HG02678 (cell line): Measurements from ENCODE around the gene DCP2.
A peak's percentile ranks its signal among the peaks of the same experiment; 100 is the strongest.
"Not testable (repeated sequence)": the region's sequence is repeated elsewhere in the genome, so short reads cannot be mapped to it uniquely, and the experiment has no call there.

Experiments used
- ATAC-seq: cut with Tn5 transposase; IDR thresholded peaks from one replicate; pipeline ENCODE4 v1.9.1; 2021; ENCODE audit warnings: mild to moderate bottlenecking, moderate library complexity; ENCODE audit not compliant: unreplicated experiment

Gene DCP2

DNA sequence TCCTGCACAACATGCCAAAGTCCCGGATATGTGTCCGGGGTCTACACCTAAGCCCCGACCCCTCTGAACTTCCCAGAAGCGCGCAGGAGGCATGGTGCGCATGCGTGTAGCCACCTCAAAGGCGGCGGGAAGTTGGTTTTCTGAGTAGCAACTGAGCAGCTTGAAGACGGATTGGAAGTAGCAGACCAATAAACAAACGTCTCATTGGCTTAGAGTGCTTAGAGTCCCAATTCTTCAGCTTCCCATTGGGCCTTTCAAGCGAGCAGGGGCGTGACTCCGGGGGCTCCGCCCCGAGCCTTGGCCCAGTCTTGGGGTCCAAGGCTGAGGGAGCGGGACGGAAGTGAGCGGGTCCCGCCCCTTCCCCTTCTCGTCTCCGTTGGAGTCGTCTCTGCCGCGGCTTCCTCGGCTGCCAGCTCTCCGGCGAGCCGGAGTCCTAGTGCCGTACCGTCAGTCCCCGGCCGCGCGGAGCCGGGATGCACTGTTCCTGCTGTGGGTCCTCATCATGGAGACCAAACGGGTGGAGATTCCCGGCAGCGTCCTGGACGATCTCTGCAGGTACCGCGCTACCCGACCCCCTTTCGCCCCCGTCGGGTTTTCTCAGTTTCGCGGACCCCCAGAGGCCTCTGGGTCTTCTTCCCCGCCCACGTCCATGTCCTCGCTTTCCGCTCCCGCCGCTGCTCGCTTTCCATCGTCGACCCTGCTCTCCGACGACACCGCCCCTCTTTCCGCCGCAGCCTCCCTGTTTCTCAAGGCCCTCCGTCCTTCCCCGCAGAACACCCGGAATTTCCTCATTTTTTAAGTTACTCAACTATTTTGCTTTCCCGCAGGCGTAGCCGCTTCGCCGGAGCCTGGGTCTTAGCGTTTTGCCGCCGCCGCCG lies at the start of gene DCP2:
TSS of gene DCP2 (plus strand) at position 367 of the 878 bp plus-strand sequence. CDS start at position 503, 136 bp downstream.
- peak; percentile 98 for ATAC-seq

DNA sequence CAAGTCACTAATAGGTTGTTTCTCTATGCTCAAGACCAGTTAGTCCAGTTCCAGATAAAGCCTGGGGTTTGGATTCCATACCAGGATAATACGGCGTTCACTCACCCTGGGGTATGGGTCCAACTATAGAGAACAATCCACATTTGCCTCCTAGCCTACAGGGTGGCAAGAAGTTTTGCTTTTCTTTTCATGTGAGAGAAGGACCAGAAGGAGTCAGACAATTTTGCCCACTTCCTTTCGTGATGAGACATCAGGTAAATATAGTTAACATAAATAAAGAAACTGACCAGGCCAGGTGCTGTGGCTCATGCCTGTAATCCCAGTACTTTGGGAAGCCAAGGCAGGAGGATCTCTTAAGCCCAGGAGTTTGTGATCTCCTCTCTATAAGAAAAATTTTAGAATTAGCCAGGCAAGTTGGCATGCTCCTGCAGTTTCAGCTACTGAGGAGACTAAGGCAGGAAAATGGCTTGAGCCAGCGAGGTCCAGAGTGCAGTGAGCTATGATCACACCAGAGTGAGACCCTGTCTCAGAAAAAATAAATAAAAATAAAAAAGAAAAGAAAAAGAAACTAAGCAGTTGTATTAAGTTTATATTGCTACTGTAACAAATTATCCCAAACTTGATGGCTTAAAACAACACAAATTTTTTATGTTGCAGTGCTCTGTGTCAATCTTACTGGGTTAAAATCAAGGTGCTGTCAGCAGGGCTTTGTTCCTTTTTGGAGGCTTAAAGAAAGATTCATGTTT lies 47.1 kb upstream of the DCP2 start:
- ATAC-seq, result peak; percentile 76

DNA sequence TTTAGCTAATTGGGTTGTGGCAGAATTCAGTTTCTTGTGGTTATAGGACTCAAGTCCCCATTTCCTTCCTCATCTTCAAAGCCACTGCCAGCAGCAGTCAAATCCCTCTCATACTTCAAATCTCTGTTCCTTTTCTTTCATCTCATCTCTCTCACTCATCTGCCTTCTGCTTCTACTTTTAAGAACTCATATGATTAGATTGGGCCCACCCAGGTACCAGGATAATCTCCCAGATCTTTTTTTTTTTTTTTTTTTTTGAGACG lies 46.6 kb upstream of the DCP2 start:
- peak; percentile 41 for ATAC-seq

DNA sequence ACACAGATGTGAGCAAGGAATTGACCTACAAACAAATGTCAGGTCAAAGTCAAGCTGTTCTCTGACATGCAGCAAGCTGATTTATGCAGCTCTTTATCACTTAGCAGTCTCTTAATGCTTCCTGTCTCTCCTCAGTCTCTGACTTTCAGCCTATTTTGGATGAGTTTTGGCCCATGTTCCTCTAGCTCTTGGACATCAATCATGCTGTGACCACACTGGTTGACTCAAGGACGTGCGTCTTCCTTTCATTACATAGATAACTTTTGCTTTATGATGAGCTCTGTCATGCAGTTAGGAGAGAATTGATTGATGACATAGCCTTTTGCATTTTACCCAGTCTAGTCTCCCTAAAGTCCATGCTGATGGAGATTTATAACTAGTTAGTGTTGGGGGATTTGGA lies 45.1 kb upstream of the DCP2 start:
- ATAC-seq, result no peak

- no peak for ATAC-seq
These were observed 43.5 kb upstream of the DCP2 start for GRCh38 chr5:112933105-112933504.

DNA sequence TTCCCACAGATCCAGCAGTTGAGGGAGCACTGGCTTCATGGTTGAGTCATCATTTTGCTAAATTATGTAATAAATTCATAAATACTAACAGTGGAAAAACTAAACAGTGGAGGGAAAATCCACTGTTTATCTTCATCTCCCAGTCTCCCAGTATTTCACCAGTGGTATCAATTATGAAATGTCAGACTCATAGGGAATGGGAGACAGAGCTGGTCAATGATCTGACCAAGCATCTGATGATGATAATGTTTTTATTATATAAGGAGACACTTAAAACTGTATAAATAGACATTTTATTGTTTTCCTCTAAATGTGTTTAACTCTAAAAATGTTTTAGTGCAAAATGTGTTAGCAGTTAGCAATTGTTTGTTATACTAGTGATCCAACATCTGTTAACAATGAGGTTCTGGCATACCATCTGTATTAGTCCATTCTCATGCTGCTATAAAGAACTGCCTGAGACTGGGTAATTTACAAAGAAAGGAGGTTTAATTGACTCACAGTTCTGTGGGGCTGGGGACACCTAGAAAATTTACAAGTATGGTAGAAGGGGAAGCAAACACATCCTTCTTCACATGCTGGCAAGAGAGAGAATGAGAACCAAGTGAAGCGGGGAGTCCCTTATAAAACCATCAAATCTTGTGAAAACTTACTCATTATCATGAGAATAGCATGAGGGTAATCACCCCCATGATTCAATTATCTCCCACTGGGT lies 42.8 kb upstream of the DCP2 start:
- no peak for ATAC-seq

DNA sequence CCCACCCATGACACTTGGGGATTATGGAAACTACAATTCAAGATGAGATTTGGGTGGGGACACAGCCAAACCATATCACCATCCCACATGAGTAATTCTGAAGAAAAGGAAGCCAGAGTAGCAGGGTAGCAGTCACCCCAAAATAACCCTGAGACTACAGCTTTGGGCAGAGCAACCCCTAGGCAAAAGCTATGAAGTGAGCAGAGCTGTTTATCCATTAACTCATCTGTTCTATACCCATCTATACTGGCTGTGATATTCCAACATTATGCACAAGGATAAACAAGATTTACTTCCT lies 42.3 kb upstream of the DCP2 start:
- ATAC-seq, result no peak

DNA sequence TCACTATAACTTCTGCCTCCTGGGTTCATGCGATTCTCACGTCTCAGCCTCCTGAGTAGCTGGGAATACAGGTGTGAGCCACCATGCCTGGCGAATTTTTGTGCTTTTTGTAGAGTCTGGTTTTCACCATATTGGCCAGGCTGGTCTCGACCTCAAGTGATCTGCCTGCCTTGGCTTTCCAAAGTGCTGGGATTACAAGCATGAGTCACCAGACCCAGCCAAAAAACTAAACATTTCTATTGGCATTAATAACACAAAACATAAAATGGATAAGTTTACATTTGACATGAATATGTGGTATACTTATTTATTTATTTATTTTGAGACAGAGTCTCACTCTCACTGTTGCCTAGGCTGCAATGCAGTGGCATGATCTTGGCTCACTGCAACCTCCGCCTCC lies 40.9 kb upstream of the DCP2 start:
- ATAC-seq, result no peak

GRCh38 chr5:112938286-112938685 lies 38.3 kb upstream of the DCP2 start:
- ATAC-seq, result no peak

DNA sequence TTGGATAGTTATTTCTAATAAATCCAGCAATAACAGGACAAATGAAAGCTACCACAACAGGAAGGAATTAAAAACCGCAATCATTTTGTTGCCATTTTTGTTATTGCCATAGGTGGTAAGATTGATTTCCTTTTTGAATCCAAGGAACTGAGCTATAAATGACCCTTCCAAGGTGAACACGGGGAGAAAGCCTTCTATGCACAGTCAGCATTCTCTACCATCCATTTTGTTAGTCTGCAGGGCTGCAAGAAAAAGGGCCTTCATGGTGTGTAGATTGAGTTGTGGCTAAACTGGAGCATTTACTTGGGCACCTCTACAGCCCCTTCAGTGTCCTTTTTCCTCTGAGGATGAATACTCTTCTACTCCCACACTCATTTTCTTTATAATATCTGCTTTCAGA lies 35.9 kb upstream of the DCP2 start:
- no peak for ATAC-seq

DNA sequence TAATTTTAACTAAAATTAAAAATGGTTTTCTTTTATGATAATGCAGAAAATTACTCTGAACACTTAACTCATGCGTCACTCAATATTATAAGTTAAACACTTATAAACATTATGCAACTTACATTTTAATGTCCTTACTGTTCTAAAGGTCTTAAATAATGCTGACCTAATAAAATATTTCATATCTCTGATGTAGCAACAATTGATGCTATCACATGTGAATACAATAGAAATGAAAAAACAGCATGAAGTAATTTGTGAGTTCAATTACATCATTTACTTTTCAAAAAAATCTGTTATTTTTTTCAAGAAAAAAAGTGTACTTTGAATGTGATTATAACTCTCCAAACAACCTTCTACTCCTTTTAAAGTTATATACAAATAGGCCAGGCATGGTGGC lies 28.1 kb upstream of the DCP2 start:
- ATAC-seq, result no peak

- peak; percentile 75 for ATAC-seq
These were observed 25.4 kb upstream of the DCP2 start for GRCh38 chr5:112951124-112951702.

GRCh38 chr5:112956606-112957005 lies 20.0 kb upstream of the DCP2 start:
- ATAC-seq, result no peak

DNA sequence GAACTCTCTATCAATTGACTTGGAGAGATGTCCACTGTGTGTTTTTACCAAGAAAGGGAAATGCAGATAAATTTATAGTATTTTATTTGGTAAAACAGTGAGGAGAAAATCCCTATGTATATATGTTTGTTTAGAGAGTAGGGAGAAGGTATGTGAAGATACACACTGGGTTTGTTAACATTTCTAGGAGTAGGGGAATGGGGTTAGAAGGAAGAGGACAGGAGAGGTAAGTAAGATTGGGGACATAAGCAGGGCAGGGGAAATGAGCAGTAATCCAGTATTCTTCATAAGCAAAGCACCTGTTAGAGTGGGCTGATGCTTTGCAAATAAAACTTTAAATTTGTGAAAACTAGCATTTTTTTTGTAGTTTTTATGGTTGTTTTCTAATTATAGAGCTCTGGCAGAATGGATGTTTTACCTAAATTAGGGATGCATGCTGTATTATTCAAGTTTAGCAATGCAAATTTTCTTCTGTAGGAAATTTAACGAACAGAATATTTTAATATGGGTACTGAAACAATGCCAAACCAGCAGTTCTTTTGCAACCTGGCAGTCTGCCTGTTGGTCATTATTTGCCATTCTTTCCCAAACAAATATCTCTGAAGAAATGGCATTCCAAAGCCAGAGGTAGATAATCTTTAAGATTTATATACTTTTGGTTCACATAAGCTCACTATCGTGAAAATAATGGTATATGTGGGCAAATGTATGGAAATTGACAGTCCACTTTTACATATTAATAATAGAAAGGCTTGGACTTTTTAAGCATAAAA lies 19.4 kb upstream of the DCP2 start:
- no peak for ATAC-seq

DNA sequence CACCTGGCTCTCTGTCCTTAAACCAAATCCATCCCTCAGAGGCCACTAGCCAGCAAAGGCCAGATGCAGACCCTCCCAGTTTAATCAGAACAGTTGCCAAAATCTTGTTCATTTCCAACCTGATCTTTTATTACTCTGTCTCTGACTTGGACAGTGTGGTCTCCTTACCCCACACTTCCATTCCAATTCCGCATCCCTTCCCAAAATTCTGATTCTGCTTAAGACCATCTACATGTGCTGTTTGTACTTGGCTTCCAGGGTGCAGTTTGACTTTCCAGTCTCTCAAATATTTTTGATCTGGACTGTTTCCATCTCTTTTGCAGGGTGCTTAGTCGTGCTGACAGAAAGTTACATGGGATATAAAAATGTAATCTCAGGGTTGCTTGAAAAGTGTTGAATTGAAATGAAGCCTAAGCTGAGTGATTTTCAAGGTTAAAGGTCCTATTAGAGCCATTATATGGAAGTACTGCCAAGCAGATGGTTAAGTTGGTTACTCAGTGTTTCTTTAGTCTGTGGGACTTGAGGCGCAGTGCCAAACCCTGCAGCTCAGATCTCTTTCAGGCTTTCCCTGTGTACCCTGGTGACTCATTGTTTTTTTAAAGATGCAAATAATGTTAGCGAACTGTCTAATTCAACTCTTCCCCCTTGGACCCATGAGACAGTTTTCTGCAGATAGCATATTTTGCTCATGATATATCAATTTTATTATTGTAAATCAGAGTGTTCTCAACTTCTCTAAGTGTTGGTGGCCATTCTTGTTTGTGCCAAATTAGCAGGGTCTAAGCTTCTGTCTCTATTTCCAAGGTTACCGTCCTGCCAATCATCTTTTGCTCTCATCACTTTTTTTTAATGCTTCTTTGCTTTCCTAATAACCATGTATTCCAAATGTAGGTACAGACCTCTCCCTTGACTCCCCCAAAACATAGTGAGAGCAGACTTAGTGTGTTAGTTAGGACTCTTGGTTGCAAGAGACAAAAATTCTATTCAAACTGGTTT lies 18.2 kb upstream of the DCP2 start:
- peak; percentile 91 for ATAC-seq

- ATAC-seq, result not testable (repeated sequence)
These were observed 16.7 kb upstream of the DCP2 start for GRCh38 chr5:112959872-112960271.

GRCh38 chr5:112960315-112960714 lies 16.3 kb upstream of the DCP2 start:
- no peak for ATAC-seq

- no peak for ATAC-seq
These were observed 15.6 kb upstream of the DCP2 start for GRCh38 chr5:112960863-112961504.

- not testable (repeated sequence) for ATAC-seq
These were observed 13.2 kb upstream of the DCP2 start for GRCh38 chr5:112963374-112963733.
